CD4-positive, alpha-beta T cell treated with Interleukin-2 at 100 ng/mL for 4 hours (primary cell): ENCODE measurements around the gene TPSG1.

Experiments
- DNase-seq: peaks from one replicate; pipeline ENCODE4 v3.0.0-alpha.2; 2020; ENCODE audit warnings: low spot score

Gene TPSG1

DNA sequence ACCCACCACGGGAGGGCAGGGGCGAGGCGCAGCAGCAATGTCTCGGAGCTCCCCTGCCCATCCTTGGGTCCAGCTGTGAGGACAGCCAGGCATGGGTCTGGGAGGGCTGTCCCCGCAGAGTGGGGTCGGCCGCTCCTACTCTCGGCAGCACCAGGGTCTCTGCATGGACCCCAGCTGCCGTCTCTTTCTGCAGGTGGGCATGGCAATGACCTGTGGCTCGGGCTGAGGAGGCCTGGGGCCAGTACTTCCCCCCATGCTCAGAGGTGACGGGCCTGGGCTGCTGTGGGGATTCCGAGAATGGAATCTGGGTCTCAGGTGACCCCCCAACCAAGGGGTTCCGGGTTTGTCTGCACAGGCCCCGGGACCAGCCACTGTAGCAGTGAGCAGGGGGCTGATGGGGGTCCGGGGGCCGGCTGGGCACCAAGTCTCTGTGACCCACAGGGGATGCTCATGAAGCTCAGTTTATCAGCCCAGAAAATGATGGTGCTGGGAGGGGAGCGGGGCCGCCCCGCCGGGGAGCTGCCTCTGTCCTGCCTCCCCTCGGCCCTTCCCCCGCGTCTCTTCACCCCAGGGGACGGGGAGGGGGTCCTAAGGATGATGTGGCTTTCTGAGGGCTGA lies 48.7 kb downstream of the TPSG1 start:
- no peak for DNase-seq

GRCh38 chr16:1175566-1176279 lies 49.3 kb downstream of the TPSG1 start:
- no peak for DNase-seq

DNA sequence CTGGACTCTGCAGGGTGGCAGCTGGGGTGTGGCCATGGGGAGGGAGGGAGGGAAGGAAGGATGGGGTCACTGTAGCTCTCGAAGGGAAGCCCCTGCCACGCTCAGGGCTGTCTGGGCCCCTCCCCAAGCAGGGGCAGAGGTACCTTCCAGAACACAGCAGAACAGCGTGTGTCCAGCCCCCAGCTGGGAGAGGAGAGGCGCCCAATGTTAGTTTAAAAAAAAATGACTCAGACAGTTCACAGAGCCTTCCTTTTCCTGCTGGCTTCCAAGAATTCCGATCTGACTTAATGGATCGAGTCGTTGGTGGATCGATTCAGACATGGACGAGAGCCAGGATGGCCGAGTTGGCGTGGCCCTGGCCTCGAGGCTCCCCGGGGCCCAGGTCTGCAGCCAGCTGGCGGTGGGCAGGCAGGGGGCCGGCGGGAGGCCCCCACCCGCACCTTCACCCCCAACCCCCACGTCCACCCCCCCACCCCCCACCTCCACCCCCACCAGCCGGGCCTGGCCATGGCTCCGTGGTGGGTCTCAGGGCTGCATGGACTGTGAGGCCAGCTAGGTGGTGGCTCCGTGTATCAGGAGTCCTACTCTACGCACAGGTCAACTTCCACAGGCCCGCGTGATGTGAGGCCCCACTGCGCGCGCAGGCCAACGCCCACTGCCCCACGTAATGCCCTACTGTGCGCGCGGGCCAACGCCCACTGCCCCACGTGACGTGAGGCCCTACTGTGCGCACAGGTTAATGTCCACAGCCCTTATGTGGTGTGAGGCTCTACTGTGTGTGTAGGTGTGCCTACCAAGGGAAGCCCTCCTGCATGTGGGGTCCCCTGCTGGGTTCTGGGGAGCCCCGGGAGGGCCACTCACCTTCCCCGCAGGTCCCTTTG lies 50.4 kb downstream of the TPSG1 start:
- no peak for DNase-seq

GRCh38 chr16:1173788-1174451 lies 51.1 kb downstream of the TPSG1 start:
- no peak for DNase-seq

DNA sequence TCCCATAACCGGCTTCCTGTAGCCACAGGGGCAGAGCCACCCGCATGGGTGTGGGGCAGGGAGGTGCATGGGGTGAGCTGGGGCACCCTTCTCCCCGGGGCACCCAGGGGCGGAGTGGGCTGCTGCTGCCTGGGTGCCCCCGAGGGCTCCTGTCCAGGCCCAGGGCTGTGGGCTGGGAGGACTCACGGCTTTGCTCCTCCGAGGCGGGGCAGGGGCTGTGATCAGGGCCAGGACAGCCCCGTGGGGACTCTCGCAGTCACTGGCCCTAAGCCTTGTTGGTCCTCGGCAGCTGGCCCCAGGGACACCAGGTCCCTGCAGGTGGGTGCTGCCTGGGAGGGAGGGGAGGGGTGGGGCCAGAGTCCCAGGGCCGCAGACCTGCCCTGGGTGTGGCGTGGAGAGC lies 52.4 kb downstream of the TPSG1 start:
- DNase-seq = no peak

DNA sequence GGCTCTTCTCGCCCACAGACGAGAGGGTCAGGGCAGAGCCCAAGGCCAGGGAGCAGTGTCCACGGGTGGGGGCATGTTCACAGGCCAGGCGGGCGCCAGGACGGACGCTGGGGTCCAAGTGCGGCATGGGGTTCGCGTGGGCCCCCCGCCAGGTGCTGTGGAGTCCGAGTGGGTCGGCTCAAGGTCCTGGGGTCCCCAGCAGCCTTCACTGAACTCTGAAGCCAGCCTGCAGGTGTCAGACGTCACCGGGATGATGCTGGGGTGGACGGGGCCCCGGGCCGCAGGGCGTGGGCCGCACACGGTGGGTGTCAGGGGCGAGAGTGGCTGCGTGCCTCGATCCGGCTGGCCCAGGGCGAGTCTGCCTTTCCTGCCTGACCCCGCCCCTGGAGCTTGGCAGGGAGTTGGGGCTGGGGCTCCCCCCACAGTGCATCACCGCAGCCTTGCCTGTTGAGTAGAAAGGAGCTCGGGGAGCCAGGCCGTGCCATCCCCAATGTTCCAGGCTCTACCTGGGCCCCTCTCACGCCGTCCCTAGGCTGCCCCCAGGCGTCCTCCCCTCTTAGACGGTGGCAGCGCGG lies 53.1 kb downstream of the TPSG1 start:
- no peak for DNase-seq
